ENCODE measurements around the gene FGFBP1. TPM values are rescaled to one million over a fixed set of nuclear protein-coding genes. Genes with fewer than 3 reads are reported as not detected.

FGFBP1 gene
- total and polyA plus RNA-seq, 2 donors (not counting 1 experiment from before 2014, with no cell fraction given) = not detected

DNA sequence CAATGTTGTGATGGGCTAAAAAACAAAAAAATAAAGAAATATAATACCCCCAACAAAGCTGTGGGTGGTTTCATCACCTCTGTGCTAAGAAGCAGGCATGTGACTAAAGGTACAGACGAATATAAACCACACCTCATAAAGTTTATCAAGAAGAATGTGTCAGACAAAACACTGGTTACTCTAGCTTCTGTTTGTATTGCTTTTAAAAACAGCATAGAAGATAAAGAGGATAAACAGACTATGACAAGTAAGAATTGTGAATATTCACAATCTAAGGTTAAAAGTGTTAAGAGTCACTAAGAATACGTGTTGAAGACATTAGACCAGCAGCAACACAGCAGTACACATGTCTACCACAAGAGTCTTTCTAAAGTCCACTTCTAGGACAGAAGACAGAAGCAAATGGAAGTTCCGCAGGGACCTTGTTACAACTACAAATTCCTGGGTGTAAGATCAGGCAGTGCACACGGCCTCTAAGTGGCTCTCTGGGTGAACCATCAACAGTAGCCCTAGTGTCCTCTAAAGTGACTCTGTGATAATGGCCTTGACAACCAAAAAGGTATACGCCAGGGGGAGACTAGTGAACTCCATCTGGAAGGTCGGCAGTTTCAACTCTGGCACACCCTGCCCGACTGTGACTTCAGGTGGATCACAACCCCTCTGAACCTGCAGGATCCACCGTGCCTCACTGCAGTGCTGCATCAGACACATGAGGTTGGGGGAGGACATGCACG is 32.7 kb upstream of the FGFBP1 start:
- Histone ChIP-seq H3K27ac (ENCODE audit: low read length in 2 of 2) (no peak overlapping the region), H3K79me2 (ENCODE audit: control insufficient read depth, insufficient read depth, low read length) (no peaks in the 10 kb centered on the region), H3K4me1 (ENCODE audit: control insufficient read depth in 2 of 2, insufficient read depth in 2 of 2, low read length in 2 of 2) (no peaks in the 10 kb centered on the region), H3K9ac (ENCODE audit: low read length) (no peak overlapping the region), H4K20me1 (ENCODE audit: control insufficient read depth, insufficient read depth, low read length, poor library complexity, severe bottlenecking) (no peaks in the 10 kb centered on the region), H2AFZ (ENCODE audit: insufficient read depth, low read depth, low read length, poor library complexity, severe bottlenecking) (no peak overlapping the region), H3K9me3 (ENCODE audit: control extremely low read depth in 1 of 3, control insufficient read depth in 2 of 3, insufficient read depth in 1 of 3, low read length in 2 of 3) (peaks cover 0 to 4% (median 0%) of the 10 kb centered on the region in 3 donors), H3K36me3 (replicated peaks in 1 of 2; ENCODE audit: control extremely low read depth in 1 of 2, control insufficient read depth in 1 of 2, extremely low read depth in 1 of 2, insufficient read depth in 2 of 2, low read length in 1 of 2) (no peaks in the 10 kb centered on the region), H3K4me2 (replicated peaks; ENCODE audit: low read depth, low read length, poor library complexity, severe bottlenecking) (no peak overlapping the region), H3K27me3 (replicated peaks in 1 of 4; ENCODE audit: control extremely low read depth in 1 of 4, control insufficient read depth in 3 of 4, insufficient read depth in 4 of 4, low read length in 3 of 4) (peaks cover 0 to 3% (median 0%) of the 10 kb centered on the region in 4 experiments), H3K4me3 (ENCODE audit: control extremely low read depth in 1 of 5, extremely low read depth in 1 of 5, insufficient read depth in 1 of 5, low read depth in 2 of 5, low read length in 4 of 5) (no peak overlapping the region)
- Mint-ChIP-seq H3K4me3 (no peak overlapping the region), H3K27ac (no peak overlapping the region), H3K27me3 (peaks cover 20% of the 10 kb centered on the region), H3K4me1 (no peaks in the 10 kb centered on the region), H3K9me3 (ENCODE audit: insufficient read depth) (peaks cover 2% of the 10 kb centered on the region)
- TF ChIP-seq EZH2 (IDR thresholded peaks at IDR 0.05; ENCODE audit: borderline replicate concordance, insufficient read depth, low read depth, low read length, poor library complexity, severe bottlenecking) = no peak
- TF ChIP-seq, protein P1, sequence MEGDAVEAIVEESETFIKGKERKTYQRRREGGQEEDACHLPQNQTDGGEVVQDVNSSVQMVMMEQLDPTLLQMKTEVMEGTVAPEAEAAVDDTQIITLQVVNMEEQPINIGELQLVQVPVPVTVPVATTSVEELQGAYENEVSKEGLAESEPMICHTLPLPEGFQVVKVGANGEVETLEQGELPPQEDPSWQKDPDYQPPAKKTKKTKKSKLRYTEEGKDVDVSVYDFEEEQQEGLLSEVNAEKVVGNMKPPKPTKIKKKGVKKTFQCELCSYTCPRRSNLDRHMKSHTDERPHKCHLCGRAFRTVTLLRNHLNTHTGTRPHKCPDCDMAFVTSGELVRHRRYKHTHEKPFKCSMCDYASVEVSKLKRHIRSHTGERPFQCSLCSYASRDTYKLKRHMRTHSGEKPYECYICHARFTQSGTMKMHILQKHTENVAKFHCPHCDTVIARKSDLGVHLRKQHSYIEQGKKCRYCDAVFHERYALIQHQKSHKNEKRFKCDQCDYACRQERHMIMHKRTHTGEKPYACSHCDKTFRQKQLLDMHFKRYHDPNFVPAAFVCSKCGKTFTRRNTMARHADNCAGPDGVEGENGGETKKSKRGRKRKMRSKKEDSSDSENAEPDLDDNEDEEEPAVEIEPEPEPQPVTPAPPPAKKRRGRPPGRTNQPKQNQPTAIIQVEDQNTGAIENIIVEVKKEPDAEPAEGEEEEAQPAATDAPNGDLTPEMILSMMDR (IDR thresholded peaks at IDR 0.05) = no peak
- WGBS (ENCODE audit: insufficient coverage) = 89% methylated on average over 8 of the region's 9 CpGs
- no peak for ATAC-seq (ENCODE audit: low read depth)
- ChIA-PET POLR2A (no interaction called here), CTCF (no interaction called here)
- intact Hi-C loops (cut with micrococcal nuclease) = no loop called here
- no peak for DNase-seq

DNA sequence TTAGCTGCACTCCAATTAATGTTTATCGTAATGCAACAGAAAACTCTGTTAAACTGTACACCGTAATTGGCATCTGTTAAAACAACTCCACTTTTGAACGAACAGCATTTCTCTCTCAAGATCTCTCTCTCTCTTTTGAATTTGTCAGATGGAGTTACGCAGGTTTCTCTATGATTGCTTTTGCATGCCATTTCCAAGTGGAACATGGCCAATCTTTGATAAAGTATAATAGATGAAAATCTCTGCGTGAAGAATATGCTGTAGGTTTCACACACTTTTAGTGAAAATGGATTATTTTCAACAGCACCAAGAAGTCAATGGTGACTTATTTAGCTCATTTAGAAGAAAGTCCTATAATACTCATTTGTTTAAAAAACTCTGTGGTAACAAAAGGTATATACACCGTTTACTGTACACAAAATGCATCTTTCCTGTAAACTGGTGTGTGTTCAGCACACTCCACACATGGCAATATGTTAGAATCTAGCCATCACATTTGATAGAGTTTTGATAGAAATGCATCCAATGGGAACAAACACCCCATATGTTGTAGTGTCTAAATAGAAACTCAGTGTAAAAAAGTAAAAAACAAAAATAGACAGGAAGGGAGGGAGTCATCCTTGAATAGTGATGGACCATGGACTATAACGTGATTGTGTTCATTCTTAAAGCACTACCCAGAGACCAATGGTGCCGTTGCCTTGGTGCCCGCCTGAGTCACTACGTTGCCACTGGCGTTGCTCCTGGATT is 30.2 kb upstream of the FGFBP1 start:
- CTCF ChIA-PET = interaction anchor here (0.7 kb wide), 1 partner anchor 86 kb away, joined by 3 read pairs; no protein-coding TSS in a partner anchor
- no peak for DNase-seq

More for the DNA sequence above, 30.2 kb upstream of the FGFBP1 start:
- no peak overlapping the region for H3K27ac Mint-ChIP-seq
- no peaks in the 10 kb centered on the region for H3K36me3 ChIP-seq (replicated peaks in 1 of 2; ENCODE audit: control extremely low read depth in 1 of 2, control insufficient read depth in 1 of 2, extremely low read depth in 1 of 2, insufficient read depth in 2 of 2, low read length in 1 of 2)
- no peak overlapping the region for H2AFZ ChIP-seq (ENCODE audit: insufficient read depth, low read depth, low read length, poor library complexity, severe bottlenecking)
- POLR2A ChIA-PET = no interaction called here
- no peak for ATAC-seq (ENCODE audit: low read depth)
- H3K9me3 Mint-ChIP-seq (ENCODE audit: insufficient read depth) = peaks cover 6% of the 10 kb centered on the region
- H3K9ac ChIP-seq (ENCODE audit: low read length) = no peak overlapping the region
- no peaks in the 10 kb centered on the region for H4K20me1 ChIP-seq (ENCODE audit: control insufficient read depth, insufficient read depth, low read length, poor library complexity, severe bottlenecking)
- peaks cover 0 to 3% of the 10 kb centered on the region in 2 donors for H3K4me1 ChIP-seq (ENCODE audit: control insufficient read depth in 2 of 2, insufficient read depth in 2 of 2, low read length in 2 of 2)
- 100% methylated on average over 5 of the region's 11 CpGs for WGBS (ENCODE audit: insufficient coverage)
- peaks cover 0 to 6% (median 0%) of the 10 kb centered on the region in 3 donors for H3K9me3 ChIP-seq (ENCODE audit: control extremely low read depth in 1 of 3, control insufficient read depth in 2 of 3, insufficient read depth in 1 of 3, low read length in 2 of 3)
- intact Hi-C loops (cut with micrococcal nuclease) = no loop called here
- H3K27me3 ChIP-seq (replicated peaks in 1 of 4; ENCODE audit: control extremely low read depth in 1 of 4, control insufficient read depth in 3 of 4, insufficient read depth in 4 of 4, low read length in 3 of 4) = peaks cover 0 to 3% (median 0%) of the 10 kb centered on the region in 4 experiments
- H3K27ac ChIP-seq (ENCODE audit: low read length in 2 of 2) = no peak overlapping the region
- H3K4me2 ChIP-seq (replicated peaks; ENCODE audit: low read depth, low read length, poor library complexity, severe bottlenecking) = no peak overlapping the region
- no peak overlapping the region for H3K4me3 Mint-ChIP-seq
- TF ChIP-seq EZH2 (IDR thresholded peaks at IDR 0.05; ENCODE audit: borderline replicate concordance, insufficient read depth, low read depth, low read length, poor library complexity, severe bottlenecking) = no peak
- TF ChIP-seq, protein P1 (IDR thresholded peaks at IDR 0.05) = no peak
- H3K4me3 ChIP-seq (ENCODE audit: control extremely low read depth in 1 of 5, extremely low read depth in 1 of 5, insufficient read depth in 1 of 5, low read depth in 2 of 5, low read length in 4 of 5) = no peak overlapping the region
- peaks cover 10% of the 10 kb centered on the region for H3K27me3 Mint-ChIP-seq
- no peaks in the 10 kb centered on the region for H3K79me2 ChIP-seq (ENCODE audit: control insufficient read depth, insufficient read depth, low read length)
- H3K4me1 Mint-ChIP-seq = peaks cover 4% of the 10 kb centered on the region
